ENCODE data around the gene CAPN2.
A peak's percentile ranks its signal among the peaks of the same experiment; 100 is the strongest.

CAPN2 gene

GRCh38 chr1:223775054-223775453 lies 62.7 kb downstream of the CAPN2 start:
- TF ChIP-seq MAX (IDR thresholded peaks at IDR 0.05; ENCODE audit: low read depth, low read length) (no peak), MYC (IDR thresholded peaks at IDR 0.05; ENCODE audit: low read depth, low read length) (no peak), POLR2A (IDR thresholded peaks at IDR 0.05; ENCODE audit: extremely low read depth, insufficient read length) (no peak), CTCF (IDR thresholded peaks at IDR 0.05; ENCODE audit: low read depth, low read length) (no peak)

GRCh38 chr1:223775711-223776074 lies 63.4 kb downstream of the CAPN2 start:
- H3K4me3 ChIP-seq (ENCODE audit: low read depth, low read length) = no peak overlapping the region
- no peak for TF ChIP-seq MAX (IDR thresholded peaks at IDR 0.05; ENCODE audit: low read depth, low read length)
- no peak for TF ChIP-seq POLR2A (IDR thresholded peaks at IDR 0.05; ENCODE audit: extremely low read depth, insufficient read length)
- no peak for TF ChIP-seq CTCF (IDR thresholded peaks at IDR 0.05; ENCODE audit: low read depth, low read length)
- TF ChIP-seq MYC (IDR thresholded peaks at IDR 0.05; ENCODE audit: low read depth, low read length) = no peak
- no peak for DNase-seq (ENCODE audit: low read depth)

More at GRCh38 chr1:223775054-223775453, 62.7 kb downstream of the CAPN2 start:
- no peak overlapping the region for H3K4me3 ChIP-seq (ENCODE audit: low read depth, low read length)
- DNase-seq (ENCODE audit: low read depth) = no peak

GRCh38 chr1:223776075-223776814 lies 63.9 kb downstream of the CAPN2 start:
- DNase-seq (ENCODE audit: low read depth) = peak; percentile 82
- no peak overlapping the region for H3K4me3 ChIP-seq (ENCODE audit: low read depth, low read length)
- TF ChIP-seq CTCF (IDR thresholded peaks at IDR 0.05; ENCODE audit: low read depth, low read length) (no peak), MYC (IDR thresholded peaks at IDR 0.05; ENCODE audit: low read depth, low read length) (peak; percentile 32; the same call in 1 of the 2 replicates), POLR2A (IDR thresholded peaks at IDR 0.05; ENCODE audit: extremely low read depth, insufficient read length) (no peak), MAX (IDR thresholded peaks at IDR 0.05; ENCODE audit: low read depth, low read length) (peak; percentile 41)

GRCh38 chr1:223776826-223777454 lies 64.6 kb downstream of the CAPN2 start:
- TF ChIP-seq MYC (IDR thresholded peaks at IDR 0.05; ENCODE audit: low read depth, low read length) (no peak), CTCF (IDR thresholded peaks at IDR 0.05; ENCODE audit: low read depth, low read length) (no peak), POLR2A (IDR thresholded peaks at IDR 0.05; ENCODE audit: extremely low read depth, insufficient read length) (no peak), MAX (IDR thresholded peaks at IDR 0.05; ENCODE audit: low read depth, low read length) (no peak)
- no peak overlapping the region for H3K4me3 ChIP-seq (ENCODE audit: low read depth, low read length)
- no peak for DNase-seq (ENCODE audit: low read depth)

GRCh38 chr1:223780318-223780717 lies 68.0 kb downstream of the CAPN2 start:
- TF ChIP-seq POLR2A (IDR thresholded peaks at IDR 0.05; ENCODE audit: extremely low read depth, insufficient read length) (no peak), MAX (IDR thresholded peaks at IDR 0.05; ENCODE audit: low read depth, low read length) (no peak), CTCF (IDR thresholded peaks at IDR 0.05; ENCODE audit: low read depth, low read length) (no peak), MYC (IDR thresholded peaks at IDR 0.05; ENCODE audit: low read depth, low read length) (no peak)
- no peak overlapping the region for H3K4me3 ChIP-seq (ENCODE audit: low read depth, low read length)
- no peak for DNase-seq (ENCODE audit: low read depth)
